NCI-H1048 (cell line): Measurements from ENCODE around the gene WDR1.
A peak's percentile ranks its signal among the peaks of the same experiment; 100 is the strongest.

Experiments used
- DNase-seq: peaks from one replicate; lab custom pipeline; 2025; lab: John Stamatoyannopoulos, UW

The WDR1 gene, protein sequence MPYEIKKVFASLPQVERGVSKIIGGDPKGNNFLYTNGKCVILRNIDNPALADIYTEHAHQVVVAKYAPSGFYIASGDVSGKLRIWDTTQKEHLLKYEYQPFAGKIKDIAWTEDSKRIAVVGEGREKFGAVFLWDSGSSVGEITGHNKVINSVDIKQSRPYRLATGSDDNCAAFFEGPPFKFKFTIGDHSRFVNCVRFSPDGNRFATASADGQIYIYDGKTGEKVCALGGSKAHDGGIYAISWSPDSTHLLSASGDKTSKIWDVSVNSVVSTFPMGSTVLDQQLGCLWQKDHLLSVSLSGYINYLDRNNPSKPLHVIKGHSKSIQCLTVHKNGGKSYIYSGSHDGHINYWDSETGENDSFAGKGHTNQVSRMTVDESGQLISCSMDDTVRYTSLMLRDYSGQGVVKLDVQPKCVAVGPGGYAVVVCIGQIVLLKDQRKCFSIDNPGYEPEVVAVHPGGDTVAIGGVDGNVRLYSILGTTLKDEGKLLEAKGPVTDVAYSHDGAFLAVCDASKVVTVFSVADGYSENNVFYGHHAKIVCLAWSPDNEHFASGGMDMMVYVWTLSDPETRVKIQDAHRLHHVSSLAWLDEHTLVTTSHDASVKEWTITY

GRCh38 chr4:10116569-10117358 is at the start of gene WDR1:
WDR1 (minus strand) TSS chr4:10116799; CDS start chr4:10116666, 133 bp downstream.
- DNase-seq, result peak; percentile 76

DNA sequence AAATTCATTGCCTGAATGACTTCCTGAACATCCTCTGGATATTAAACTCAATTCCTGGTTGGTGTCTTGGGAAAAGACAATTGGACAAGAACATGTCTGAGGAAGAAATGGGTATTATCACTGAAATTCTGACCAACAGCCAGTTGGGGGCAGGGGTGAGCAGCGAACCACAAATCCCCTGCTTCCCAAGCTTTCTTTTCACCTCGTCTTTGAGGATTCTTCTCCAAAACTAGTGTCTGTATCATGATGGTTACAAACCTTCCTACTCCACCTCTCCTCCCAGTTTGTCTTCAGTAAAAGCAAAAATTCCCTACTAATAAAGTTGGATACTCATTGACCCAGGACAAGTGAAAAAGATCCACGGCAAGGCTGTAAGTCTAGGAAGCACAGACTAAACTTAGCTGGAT is 48.3 kb upstream of the WDR1 start:
- no peak for DNase-seq

DNA sequence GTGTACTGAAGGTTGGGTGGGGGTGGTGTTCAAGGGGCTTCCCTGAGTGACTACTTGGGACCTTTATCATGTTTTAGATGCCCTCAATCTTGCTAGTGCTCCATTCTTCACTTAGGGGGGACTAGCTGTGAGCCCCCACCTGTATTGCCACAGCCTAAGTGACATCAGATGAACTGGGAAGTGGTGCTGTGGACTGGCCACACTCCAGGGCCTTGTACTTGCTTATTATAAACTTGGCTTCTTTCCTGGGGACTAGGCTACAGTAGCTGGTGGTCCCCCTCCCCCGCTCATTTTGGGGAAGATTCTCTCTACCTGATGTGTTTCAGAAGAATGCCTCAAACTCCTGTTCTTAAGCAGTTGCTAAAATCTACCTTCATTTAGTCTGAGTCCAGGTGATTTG is 46.7 kb upstream of the WDR1 start:
- DNase-seq, result no peak

DNA sequence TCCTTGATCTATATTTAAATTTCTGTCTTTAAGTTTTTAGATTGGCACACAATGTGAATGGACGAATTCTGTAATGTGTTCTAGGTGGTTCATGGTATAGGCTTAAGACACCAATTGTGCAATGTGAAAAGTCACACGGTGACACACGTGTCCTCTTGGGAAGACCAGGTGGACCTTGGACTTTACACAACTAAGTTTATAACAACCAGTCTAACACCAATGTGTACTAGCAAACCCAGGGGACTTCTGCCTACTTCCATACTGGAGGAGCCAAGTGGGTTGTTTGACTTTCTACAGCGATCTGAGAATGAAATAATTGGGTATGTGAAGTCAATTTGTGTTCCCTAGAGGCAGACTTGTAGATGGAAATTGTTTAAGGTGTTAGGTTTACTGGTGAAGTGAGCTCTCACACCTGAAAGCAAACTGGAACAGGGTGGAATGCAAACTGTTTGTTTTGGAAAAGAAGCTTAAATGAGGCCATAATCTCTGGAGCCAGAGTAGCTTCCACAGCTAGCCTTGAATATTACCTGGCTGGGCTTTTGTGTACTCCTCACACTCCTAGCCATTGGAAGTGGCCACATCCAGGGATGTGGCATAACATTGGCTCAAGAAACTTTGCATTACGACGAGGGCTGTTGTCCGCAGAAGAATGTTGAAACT is 45.9 kb upstream of the WDR1 start:
- no peak for DNase-seq

DNA sequence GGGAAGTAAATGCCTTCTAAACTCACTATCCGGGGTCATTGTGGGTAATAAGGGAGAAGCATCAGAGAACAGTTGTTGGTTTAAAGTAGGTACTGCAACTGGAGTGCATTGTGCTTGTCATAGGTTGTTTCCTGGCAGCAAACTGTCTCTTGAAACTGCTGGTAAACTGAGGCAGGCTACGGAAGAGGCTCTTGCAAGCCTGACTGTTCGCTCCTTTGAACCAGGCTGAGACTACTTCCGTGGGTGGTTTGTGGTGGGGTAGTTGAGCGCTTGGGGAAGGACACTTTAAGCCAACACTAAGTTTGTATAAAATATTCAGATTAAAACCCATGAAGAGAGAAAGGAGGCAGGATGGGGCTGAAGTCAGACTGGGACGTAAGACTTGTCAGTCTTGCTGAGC is 45.2 kb upstream of the WDR1 start:
- no peak for DNase-seq

DNA sequence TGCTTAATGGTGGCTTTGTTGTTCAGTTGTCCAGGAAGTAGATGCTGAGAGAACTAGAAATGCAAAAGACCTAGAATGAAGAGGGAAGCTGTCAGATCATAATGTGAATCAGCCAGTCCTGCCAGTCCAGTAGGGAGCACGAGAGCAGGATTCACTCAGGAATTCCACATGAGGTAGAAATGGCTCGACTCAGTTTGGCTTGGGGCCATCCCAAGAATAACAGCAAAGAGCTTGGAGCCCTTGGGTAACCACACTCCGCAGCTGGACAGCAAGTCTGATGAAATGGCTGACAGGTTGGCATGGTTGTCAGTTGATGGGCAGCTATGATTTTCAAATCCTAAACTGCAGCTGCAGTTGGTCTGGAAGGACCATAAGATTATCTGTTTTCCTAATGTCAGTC is 44.5 kb upstream of the WDR1 start:
- no peak for DNase-seq

DNA sequence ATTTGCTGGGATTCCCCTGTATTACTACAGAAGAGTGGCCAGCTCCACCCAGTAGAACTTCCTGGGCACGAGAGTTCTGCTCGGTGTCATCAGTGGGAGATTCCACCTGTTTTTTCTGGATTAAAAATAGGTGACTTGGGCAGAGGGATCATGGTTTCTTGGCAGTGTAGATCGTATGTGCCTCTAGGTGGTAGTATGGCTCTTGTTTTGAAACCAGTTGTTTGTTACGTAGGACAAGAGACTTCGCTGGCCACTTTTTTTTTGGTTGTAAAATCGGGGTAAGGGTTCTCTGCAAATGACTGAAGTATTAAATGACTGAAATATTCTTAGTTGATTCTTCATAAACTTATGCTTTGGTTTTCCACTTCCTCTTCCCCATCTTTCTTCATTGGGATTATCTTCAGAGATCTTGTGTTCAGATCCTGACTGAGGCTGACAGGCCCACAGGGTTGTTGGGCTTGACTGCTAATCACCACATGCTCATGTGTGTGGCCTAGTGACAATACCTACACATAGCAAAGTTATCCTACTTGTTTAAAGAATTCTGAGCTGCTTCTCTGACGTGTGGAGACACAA is 43.8 kb upstream of the WDR1 start:
- no peak for DNase-seq

DNA sequence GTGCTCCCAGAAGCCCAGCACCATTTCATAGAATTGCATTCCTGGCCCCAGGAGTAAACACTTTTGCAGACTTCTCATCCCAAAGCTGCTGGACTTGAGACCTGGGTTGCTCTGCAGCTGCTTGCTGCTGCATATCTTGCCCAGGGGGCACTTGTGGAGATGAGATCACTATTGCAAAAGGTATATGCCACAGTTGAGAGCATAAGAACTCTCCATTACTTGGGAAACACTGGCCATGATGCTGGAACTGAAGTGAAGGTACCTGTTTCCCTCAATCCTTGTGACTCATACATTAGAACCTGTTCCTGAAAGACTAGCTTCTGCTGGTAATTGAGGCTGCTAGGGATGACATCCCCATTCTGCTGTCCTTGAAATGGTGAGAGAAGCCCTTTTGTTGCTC is 43.1 kb upstream of the WDR1 start:
- no peak for DNase-seq

- peak; percentile 33 for DNase-seq
These were observed 41.8 kb upstream of the WDR1 start for GRCh38 chr4:10158333-10158942.

GRCh38 chr4:10157478-10158332 is 41.1 kb upstream of the WDR1 start:
- DNase-seq, result peak; percentile 75

- no peak for DNase-seq
These were observed 37.6 kb upstream of the WDR1 start for GRCh38 chr4:10154241-10154640.

DNA sequence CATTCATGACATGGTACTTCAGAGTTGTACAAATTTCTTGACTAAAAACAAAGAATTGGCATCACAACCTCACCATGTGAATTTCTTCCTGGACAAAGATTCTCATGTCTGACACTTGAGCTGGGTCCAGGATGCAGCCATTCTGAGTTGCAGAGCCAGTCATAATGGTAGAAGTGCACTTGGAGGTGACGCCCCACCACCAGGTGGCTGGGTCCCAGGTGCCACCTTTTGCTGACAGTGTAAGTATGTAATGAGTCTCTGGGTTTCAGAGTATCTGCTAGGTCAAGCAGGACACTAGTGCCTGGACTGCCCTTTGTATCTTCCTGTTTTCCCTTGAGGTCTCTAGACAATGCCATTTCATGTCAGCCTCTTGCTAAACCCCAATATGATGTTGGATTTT is 36.6 kb upstream of the WDR1 start:
- DNase-seq, result no peak

DNA sequence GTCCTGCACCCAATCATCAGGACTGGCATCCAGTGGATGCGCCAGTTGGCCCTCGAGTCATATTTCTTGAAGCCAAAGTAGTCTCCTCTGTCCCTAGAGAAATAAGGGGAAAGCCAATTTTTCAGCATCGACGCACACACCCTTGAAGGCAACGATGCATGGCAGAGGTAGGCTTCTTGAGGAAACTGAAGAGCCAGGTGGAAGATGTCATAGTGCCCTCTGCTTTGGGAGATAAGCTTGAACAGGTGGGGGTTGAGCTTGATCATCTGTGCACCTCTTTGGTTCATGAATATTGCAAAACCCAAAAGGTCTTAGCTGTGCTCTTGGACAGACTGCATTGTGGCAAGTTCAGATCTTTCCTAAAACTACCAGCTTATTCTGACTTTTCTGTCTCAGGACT is 34.6 kb upstream of the WDR1 start:
- DNase-seq, result no peak

DNA sequence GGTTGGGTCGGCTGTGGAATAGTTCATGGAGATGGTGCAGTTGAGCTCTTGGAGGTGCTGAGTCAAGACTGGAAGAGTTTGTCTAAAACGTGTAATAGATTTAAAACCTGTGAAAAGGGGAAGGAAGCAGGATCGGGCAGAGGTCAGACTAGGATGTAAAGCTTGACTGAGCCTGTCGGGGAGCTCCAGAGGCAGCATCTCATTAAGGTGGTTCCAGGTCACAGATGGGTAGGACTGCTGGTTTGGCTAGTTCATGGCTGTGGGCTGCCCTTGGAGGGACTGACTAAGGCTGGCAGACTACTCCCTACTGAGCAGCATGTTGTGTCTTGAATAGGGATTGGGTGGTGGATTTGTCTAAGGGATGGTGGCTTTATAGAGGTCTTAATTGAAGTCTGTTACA is 28.4 kb upstream of the WDR1 start:
- no peak for DNase-seq

DNA sequence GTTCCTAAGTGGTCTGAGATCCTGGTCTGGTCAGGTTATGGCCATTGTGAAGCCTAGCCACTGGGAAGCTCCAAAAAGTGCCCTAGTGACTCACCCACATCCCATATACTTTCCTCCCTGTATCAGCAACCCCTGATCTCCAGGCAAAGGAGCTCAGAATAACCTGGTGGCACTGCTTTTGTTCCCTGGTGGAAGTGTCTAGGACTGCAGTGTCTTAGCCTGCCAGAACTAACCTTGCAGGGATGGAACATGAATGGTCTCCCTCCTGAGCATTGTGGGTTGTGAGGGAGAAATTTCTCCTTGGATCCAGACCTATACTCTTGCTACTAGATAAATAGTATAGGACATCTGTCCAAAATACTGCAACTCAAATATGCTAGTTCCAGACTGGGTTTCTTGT is 27.9 kb upstream of the WDR1 start:
- DNase-seq, result no peak

GRCh38 chr4:10143171-10143570 is 26.6 kb upstream of the WDR1 start:
- no peak for DNase-seq

DNA sequence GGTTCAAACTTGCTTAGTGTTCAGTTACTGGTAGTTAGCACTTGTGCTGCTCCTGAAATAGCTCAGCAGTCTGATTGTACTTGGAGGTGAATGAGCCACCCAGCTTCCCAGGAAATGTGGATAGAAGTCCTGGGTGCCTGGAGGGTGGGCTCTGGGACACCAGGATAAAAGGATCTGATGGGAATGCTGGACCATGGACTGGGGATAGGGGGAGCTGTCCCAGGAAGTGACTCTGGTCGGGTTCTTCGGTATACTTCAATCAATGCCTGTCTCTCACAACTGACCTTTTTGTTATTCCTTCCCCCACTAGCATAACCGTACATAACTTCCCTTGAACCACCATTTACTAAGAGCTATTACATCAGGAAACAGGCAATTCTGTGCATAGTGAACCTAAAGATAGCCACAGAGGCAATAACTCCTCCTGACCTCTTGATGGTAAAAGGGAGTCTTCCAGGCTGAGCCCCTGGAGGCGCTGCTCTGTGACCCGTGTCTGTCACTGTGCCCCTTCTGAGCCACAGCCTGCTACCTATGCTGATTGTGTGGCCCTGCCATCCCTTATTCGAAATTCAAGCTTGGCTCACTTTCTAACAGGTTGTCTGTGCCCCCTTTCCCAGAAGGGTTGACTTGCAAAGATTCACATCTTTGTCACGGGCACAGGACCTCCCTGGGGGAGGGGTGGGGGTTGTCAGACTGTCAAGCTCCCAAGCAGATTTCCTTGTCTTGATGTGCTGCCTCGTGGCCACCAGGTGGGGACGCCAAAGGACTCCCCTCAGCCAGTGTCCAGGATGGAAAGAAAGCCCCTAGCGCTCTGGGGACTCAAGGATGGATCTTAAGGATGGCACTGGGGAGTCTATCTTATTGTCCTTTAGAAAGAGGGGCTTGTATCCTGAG is 24.5 kb upstream of the WDR1 start:
- no peak for DNase-seq

GRCh38 chr4:10139518-10139917 is 22.9 kb upstream of the WDR1 start:
- no peak for DNase-seq

DNA sequence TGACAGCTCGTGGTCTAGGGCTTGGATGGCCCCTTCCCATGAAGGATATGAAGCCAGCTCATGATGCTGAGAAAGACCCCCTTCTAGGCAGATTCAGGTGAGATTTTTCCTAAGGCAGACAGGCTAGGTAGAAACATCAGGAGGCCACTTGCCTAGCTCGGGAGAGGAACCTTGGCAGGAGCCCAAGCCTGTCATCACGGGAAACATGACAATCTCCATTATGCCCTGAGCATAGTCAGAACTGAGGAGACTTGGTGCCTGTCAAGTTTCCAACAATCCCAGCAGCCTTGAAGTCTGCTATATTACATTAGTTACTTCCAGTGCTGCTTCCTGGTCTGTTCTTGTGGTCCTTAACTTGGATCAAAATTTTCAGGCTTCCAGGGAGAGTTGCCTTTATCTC is 18.7 kb upstream of the WDR1 start:
- DNase-seq, result no peak

- no peak for DNase-seq
These were observed 17.5 kb upstream of the WDR1 start for GRCh38 chr4:10134141-10134540.
